Lower lobe of right lung (tissue), 2 donors: ENCODE measurements around the gene B4GALT3. TPM values are rescaled to one million over a fixed set of nuclear protein-coding genes. Genes with fewer than 3 reads are reported as not detected.

Experiments
- ATAC-seq, 2 donors: fragments of 200-7000 bp; cut with Tn5 transposase; one replicate each; pipeline ENCODE4 v1.9.1; 2020 to 2022; ENCODE audit warnings: mild to moderate bottlenecking in 2 of 2, moderate library complexity in 2 of 2
- DNase-seq: peaks from one replicate; pipeline ENCODE4 v3.0.0-alpha.2; 2020
- H3K27ac ChIP-seq: fragments of 200-600 bp; one replicate; pipeline ENCODE4 v1.8.0; 2022
- H3K27me3 ChIP-seq: fragments of 200-600 bp; one replicate; pipeline ENCODE4 v1.8.0; 2022; ENCODE audit warnings: low read depth
- H3K36me3 ChIP-seq: fragments of 200-600 bp; one replicate; pipeline ENCODE4 v1.8.0; 2022; ENCODE audit warnings: mild to moderate bottlenecking
- H3K4me1 ChIP-seq: fragments of 200-600 bp; one replicate; pipeline ENCODE4 v1.8.0; 2022
- H3K4me3 ChIP-seq: fragments of 200-600 bp; one replicate; pipeline ENCODE4 v1.8.0; 2022; ENCODE audit warnings: mild to moderate bottlenecking
- H3K9me3 ChIP-seq: fragments of 200-600 bp; one replicate; pipeline ENCODE4 v1.8.0; 2022
- CTCF ChIP-seq: fragments of 200-600 bp; IDR thresholded peaks from one replicate; pipeline ENCODE4 v1.8.0; 2022; ENCODE audit warnings: antibody characterized with exemption, mild to moderate bottlenecking
- intact Hi-C: fragments of 100-400 bp; cut with DNase I; formaldehyde crosslinking; loops from one replicate; pipeline ENCODE4 v1.11.0; 2022
- total RNA-seq: library from RNA; stranded (reverse); fragmentation: NEBNext Ultra II Directional; extraction: Animal tissue kit (Norgen Biotek cat#: 25700); gene quantifications from one replicate; pipeline ENCODE4 v1.2.1, GENCODE V29; 2021
- donor health status: DM: no; HTN: yes; CAD: no; lungs with severe emphysema.

B4GALT3 gene
- total RNA-seq, 1 donor from 2014 or later = 29.6 TPM

- Histone ChIP-seq H3K4me3 (peak overlapping the region; percentile 52), H3K36me3 (peaks cover 14% of the 10 kb centered on the region), H3K27me3 (no peaks in the 10 kb centered on the region), H3K9me3 (no peaks in the 10 kb centered on the region), H3K27ac (peak overlapping the region; percentile 85), H3K4me1 (no peaks in the 10 kb centered on the region)
- intact Hi-C loops = no loop called here
- TF ChIP-seq CTCF = no peak
- ATAC-seq (no peak), DNase-seq (no peak)
Measured at GRCh38 chr1:161218301-161219077, 41.2 kb upstream of the B4GALT3 start.

- Histone ChIP-seq H3K27ac (peak overlapping the region; percentile 85), H3K36me3 (peaks cover 21% of the 10 kb centered on the region), H3K4me1 (no peaks in the 10 kb centered on the region), H3K9me3 (no peaks in the 10 kb centered on the region), H3K4me3 (peak overlapping the region; percentile 52), H3K27me3 (no peaks in the 10 kb centered on the region)
- ATAC-seq (no peak), DNase-seq (no peak)
- TF ChIP-seq CTCF = no peak
- intact Hi-C loops = no loop called here
Measured at GRCh38 chr1:161217831-161218230, 40.5 kb upstream of the B4GALT3 start.

DNA sequence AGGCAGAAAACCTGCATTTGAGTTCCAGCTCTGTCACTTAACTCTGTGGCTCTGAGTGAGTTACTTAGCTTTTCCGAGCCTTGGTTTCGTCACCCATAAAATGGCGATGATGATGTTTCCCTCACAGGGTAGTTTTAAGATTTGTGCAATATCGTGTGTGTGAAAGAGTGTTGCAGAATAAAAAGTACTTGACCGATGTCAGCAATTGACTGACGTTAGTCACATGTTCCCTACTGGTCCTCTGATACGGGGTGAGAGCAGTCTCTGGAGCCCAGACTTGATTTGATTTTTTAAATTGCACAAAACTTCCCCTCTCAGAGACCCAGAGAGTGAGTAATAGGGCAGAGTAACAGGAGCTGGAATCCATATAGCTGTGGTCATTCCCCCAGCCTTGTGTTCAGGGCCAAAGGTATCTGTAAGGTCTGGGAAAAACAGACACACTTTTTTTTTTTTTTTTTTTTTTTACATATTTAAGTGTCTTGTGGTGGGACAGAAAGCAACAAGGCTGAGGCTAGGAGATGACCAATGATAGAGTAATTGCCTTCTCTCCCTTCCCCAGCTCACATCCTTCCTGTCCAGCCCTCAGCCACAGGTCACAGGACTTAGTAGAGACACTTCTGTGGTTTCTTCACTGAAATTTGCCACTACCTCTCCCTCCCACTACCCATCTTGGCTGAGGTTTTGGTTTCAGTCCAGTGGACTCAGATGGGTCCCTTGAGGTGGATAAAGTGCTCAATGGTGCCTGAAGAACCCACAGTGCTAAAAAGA, 39.8 kb upstream of the B4GALT3 start:
- ATAC-seq = peak; percentile 79 to 86
- peaks cover 28% of the 10 kb centered on the region for H3K36me3 ChIP-seq
- intact Hi-C loops = no loop called here

DNA sequence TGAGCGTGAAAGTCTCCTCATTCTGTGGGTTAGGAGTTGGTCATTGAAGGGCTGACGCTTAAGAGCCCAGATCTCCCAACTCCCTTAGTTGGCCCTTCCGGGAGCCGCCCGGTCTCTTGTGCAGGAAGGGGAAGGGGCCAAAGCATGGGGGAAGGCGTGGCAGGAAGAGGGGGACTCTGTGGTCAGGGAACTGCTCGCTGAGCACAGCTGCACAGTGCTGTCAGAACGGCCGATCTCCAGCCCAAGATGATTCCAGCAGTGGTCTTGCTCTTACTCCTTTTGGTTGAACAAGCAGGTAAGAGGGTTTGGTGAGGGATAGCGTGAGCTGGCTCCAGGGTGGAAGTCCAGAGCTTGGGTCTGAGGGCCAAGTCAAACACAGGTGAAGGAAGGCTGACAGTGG, 37.8 kb upstream of the B4GALT3 start, which contains the start of gene FCER1G:
Gene FCER1G, plus strand, starts transcription at position 220 of the 400 bp plus-strand sequence. Its CDS starts 27 bp downstream, at position 247.
- Histone ChIP-seq H3K9me3 (no peaks in the 10 kb centered on the region), H3K27ac (peak within 1 kb of the TSS; percentile 78), H3K4me1 (peaks cover 4% of the 10 kb centered on the region), H3K36me3 (peaks cover 48% of the 10 kb centered on the region), H3K4me3 (peak within 1 kb of the TSS; percentile 52), H3K27me3 (no peaks in the 10 kb centered on the region)
- intact Hi-C loops = no loop called here
- peak; percentile 85 for DNase-seq
- peak; percentile 68 to 80 for ATAC-seq
- no peak for TF ChIP-seq CTCF

More for the DNA sequence above, 39.8 kb upstream of the B4GALT3 start:
- DNase-seq = peak; percentile 10
- no peaks in the 10 kb centered on the region for H3K4me1 ChIP-seq
- TF ChIP-seq CTCF = no peak
- peak overlapping the region; percentile 85 for H3K27ac ChIP-seq
- H3K9me3 ChIP-seq = no peaks in the 10 kb centered on the region
- H3K27me3 ChIP-seq = no peaks in the 10 kb centered on the region
- H3K4me3 ChIP-seq = peak overlapping the region; percentile 52

GRCh38 chr1:161214369-161214768, 37.1 kb upstream of the B4GALT3 start:
- intact Hi-C loops = no loop called here

More at GRCh38 chr1:161214369-161214768, 37.1 kb upstream of the B4GALT3 start:
- peaks cover 55% of the 10 kb centered on the region for H3K36me3 ChIP-seq
- TF ChIP-seq CTCF = no peak
- peak; percentile 27 to 36 for ATAC-seq
- no peaks in the 10 kb centered on the region for H3K9me3 ChIP-seq
- no peak for DNase-seq
- H3K27me3 ChIP-seq = no peaks in the 10 kb centered on the region
- H3K27ac ChIP-seq = peak overlapping the region; percentile 78
- H3K4me3 ChIP-seq = peak overlapping the region; percentile 52
- peaks cover 10% of the 10 kb centered on the region for H3K4me1 ChIP-seq
